ENCODE results near the gene CNTLN.
"Not testable (repeated sequence)": the region's sequence is repeated elsewhere in the genome, so short reads cannot be mapped to it uniquely, and the experiment has no call there.

Gene CNTLN

DNA sequence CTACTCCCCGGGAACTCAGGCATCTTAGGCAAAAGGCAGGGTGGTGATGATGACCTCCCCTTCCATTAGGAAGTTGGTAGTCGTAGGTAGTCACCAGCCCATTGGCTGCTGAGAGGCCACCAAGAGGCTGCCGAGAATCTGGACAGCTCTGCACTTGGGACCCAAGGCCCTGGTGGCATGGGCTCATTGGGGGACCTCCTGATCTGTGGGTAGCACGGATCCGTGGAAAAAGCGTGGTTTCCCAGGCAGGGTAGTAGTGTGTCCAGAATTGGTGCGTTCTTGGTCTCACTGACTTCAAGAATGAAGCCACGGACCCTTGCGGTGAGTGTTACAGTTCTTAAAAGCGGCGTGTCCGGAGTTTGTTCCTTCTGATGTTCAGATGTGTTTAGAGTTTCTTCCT lies 158.8 kb downstream of the CNTLN start:
- no peak for DNase-seq

DNA sequence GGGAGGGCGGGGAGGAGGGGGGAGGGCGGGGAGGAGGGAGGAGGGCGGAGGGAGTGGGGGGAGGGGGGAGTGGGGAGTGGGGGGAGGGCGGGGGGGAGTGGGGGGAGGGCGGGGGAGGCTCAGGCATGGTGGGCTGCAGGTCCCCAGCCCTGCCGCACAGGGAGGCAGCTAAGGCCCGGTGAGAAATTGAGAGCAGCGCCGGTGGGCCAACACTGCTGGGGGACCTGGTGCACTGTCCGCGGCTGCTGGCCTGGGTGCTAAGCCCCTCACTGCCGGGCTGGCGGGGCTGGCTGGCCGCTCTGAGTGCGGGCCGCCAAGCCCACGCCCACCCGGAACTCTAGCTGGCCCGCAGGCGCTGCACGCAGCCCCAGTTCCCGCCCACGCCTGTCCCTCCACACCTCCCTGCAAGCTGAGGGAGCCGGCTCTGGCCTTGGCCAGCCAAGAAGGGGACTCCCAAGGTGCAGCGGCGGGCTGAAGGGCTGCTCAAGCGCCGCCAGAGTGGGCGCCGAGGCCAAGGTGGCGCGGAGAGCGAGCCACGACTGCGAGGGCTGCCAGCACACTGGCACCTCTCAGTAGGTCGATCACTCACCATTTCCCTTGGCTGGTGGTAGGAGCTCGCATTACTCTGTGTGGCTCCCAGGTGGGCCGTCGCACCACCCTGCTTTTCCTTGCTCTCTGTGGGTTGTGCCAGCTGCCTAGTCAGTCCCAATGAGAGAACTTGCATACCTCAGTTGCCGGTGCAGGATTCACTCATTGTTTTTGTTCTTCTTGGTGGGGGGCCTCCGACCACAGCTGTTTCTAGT lies 160.2 kb downstream of the CNTLN start:
- DNase-seq: no peak

DNA sequence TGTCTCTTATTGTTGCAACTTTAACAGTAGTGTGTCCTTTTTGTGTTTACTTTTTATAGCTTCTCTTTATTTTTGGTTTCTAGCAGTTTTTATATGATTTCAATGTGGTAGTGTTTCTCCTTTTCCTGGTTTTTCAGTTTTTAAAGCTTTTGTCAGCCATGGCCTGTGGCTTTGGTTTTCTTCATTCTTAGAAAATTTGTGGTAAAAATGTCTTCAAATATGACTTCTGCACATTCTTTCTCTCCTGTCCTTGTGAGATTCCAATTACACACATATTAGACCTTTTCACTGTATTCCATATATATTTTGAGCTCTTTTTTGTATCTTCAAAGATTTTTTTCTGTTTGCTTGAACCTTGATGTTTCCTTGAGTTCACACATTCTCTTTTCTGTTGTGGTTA lies 180.5 kb downstream of the CNTLN start:
- no peak for DNase-seq

DNA sequence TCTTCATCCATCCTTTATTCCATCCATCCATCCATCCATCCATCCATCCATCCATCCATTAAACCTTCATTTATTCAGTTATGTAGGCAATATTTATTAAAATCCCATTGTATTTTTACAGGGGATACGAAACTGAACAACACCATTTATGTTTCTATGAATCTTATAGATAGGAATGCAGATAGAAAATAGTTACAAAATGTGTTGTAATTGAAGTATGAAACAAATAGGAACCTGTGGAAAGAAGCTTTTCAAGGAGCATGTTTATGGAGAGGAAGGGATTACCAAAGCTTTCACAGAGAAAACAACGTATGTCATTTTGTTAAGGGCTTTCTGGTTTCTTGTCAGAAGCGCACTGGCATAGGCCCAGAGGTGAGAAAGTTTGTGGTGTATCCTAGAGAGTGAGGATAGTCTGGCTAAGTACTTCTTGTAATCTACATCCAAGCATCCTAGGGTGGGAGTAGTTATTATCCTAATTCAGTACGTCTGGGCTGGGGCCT lies 184.0 kb downstream of the CNTLN start:
- DNase-seq: no peak

DNA sequence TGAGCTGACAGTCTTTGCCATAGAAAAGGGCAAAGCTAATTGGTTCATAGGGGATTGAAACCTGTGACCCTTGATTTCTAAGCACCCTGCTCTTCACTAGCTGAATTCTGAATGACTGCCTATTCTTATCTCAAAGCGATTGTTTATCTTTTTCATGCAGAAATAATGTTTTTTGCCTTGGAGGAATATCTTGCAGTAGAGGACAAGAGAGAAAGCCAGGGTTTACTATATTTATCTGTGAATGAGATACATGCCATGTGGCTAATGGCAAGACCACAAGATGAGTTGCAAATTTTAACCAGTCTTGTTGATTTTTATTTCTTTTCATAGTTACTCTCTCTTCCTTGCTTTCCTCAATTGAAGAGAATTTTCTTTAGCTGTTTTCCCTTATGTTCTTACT lies 185.0 kb downstream of the CNTLN start:
- no peak for DNase-seq

DNA sequence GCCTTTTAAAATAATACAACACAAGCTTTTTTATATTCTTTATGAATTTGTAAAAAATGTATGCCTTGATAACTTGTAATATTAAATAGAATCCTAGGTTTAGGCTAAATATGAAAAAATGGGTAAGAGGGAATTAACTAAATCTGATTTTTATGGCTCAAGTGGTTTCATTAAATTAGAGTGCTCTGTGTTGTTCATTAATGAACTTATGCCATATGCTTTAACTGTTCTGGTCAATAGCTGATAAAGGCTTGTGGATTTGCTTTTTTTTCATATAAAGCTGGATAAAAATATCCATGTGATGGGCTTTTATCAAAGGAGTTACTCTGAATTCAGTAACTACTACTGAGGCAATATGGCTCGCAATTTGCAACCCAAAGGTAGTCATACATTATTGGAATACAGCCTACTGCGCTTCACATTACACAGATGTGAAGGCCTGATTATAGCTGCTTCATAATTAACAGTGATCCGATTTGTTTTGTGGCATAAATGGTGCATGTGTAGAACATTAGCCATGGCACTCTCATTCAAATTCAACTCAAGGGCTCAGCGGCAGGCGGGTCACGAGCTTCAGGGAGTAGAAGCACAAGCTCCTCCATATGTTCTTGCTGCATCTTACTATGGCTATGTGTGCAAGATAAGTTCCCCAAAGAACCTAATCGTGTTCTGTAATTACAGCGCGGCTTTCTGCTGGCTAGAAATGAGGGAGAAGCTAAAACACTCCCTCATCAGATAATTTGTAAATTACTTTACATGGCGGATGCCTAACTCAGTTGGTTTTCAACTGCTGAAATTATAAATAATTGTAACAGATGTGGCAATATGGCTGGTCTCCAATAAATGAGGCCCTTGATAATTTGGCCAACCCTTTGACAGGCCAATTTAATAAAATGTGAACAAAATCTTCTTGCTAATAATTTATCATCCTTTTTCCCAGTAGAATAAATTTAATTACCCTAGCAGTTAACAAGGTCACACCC lies 188.3 kb downstream of the CNTLN start:
- DNase-seq: no peak

DNA sequence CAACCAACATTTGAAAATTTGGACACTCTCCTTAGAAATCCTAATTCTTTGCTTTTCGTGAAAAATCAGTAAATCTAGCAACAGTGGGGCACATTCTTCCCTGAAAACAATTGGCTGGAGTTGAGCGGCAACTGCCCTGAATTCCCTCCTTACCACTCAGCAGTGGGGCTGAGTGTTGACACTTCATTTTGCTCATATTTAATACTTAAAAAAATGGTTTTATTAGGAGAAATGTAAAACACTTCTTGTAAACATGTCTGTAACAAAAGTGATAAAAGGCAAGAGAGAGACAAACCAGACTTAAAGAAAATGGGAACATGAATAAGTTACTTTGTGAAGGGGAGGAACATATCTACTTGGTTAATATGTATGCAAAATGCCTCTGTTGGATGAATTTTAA lies 193.5 kb downstream of the CNTLN start:
- DNase-seq: no peak

DNA sequence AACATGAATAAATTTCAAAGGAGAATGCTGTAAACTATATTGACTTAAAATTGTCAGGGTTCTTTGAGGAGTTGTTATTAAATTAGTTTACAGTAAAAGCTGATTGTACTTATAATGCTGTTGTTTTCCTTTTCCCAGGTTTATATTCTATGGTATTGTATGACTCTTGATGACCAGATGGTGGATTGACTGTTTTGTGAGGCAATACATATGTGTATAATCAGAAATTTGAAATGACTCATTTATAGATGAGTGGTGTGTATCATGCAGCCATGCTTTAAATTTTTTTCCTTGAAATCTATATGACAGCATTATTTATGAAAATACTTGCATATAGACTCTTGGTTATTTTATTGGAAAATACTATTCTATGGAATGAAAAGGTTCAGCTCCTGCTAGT lies 195.3 kb downstream of the CNTLN start:
- no peak for DNase-seq

DNA sequence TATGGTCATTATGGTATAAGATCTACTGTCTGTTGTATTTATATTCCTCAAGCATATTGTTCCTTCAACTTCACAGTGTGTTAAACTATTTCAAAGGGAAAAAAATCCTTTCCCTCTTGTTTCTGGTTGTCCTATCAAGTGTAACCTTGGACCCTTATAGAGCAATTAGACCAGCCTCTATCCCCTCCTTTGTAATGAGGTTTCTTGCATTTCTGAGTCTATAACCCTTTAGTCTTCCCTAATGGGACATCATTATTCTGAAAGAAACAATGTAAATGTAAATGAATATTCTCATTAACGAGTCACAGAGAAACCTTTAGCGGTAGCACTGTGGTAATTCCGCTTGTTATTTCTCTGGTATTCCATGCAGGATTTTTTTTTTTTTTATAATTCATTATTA lies 197.3 kb downstream of the CNTLN start:
- DNase-seq: no peak

DNA sequence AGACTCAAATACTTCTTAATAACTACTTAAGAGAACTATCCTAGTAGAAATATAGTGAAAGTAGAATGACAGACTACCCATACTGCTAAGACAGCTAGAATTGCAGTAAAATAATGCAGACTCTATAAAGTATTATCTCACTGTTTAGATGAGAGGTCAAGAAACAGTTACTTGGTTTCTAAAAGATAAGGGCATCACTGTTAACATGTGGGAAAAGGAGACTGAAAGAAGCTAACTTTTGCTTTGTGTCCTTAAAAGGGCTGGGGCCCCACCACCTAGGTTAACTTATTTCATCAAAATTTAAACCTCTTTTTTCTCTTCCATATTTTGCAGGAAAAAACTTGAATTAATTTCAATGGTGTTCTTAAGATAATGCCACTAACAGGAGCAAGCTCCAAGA lies 204.3 kb downstream of the CNTLN start:
- no peak for DNase-seq

DNA sequence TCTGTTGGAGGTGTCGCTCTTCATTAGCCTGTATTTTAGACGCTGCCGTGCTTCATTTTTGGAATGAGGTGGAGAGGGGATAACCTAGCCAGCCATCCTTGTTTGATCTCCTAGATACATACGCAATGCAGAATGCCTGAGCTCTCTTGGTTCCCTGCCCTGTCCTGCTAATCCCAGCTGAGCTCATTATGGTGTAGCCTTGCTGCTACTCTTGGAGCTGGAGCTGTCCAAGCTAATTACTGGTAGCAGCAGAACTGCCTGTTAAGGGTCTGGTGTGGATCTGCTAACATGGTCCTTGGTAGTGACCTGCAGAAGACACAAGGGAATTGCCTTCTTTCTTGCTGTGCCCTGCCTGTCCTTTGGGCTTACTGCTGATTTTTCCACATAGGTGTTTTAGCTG lies 207.9 kb downstream of the CNTLN start:
- no peak for DNase-seq

DNA sequence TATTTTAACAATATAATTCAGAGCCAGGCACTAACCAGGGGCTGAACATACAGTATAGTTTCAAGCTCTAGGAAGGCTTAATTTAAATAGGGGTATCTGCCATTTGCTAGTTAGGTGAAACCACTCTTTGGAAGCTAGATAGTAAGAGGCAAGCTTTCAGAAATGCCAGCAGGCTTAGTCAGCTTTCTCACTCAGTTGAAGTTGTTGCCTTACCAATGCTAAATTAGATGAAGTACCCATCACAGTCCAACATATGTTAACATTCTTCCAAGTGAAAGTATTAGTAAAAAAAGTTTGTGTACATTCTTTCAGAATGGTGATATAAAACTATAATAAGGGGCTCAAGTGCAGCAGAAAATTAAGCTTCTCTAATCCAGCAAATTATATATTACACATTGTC lies 215.0 kb downstream of the CNTLN start:
- DNase-seq: no peak

DNA sequence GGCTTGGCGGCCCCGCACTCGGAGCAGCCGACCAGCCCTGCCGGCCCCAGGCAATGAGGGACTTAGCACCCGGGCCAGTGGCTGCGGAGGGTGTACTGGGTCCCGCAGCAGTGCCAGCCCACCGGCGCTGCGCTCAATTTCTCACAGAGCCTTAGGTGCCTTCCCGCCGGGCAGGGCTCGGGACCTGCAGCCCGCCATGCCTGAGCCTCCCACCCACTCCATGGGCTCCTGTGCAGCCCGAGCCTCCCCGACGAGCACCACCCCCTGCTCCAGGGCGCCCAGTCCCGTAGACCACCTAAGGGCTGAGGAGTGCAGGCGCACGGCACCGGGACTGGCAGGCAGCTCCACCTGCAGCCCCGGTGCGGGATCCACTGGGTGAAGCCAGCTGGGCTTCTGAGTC lies 219.2 kb downstream of the CNTLN start:
- not testable (repeated sequence) for DNase-seq

DNA sequence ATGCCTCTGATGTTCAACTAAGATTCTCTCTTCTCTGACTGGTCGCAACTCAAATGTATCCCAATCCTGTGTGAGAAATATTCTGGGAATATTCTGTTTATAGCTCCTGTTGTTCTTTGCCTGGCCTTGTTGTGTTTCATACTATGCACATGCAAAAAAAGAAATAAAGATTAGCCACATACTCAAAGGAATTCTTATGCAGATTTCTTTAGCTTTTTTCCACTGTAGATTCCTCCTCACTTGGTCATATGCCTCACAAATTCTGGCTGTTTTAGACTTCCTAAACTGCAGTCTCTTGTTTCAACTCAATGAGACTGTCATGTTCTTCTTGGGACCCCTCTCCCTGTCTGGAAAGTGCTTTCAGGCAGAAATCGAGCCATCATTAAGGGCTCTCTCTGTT lies 226.5 kb downstream of the CNTLN start:
- no peak for DNase-seq

DNA sequence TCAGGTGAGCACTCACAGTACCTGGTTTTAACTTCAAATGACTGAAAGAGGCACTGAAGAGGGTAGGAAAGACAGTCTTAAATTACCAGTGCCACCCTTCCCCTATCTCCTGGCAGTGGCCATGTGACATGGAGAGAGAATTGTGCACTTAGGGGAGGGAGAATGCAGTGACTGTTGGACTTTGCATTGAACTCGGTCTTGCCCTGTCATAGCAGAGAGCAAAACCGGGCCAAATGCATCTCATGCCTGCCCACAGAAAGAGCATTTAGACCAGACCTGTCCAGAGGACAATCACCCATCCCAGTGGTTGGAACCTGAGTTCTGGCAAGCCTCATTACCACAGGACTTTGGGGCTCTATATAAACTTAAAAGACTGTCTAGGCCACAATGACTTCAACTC lies 232.2 kb downstream of the CNTLN start:
- DNase-seq: no peak

DNA sequence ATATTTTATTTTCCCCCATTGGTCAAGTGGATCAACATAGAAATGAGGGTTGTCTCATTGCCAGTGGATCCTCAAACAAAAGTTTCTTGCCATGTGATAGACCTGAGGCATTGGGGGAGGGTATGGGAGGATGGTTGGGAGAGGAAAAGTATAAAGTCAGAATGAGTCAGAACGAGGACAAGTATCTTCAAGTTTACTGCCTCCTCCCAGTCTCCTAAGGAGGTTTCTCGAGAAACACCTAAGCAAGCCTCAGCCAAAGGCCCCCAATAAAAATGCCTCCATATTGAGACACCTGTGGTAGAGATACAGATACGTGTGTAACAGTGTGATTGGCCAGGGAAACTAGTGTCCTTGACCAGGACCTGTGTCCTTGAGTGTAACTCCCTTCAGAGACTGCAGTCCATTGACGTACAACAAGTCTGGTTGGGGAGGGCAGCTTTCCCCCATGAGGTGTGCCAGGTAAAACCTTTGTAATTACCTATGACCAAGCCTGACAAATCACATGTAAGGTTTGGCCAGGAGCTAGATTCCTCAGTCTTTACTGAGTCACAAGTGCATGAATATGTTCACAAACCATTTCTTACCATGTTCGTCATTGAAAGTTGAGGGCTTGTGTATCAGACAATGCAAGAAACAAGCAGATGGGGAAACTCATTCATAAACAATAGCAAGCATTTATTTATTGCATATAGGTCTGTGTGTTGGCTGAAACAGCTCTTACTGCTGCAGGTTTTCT lies 245.5 kb downstream of the CNTLN start:
- DNase-seq: no peak

DNA sequence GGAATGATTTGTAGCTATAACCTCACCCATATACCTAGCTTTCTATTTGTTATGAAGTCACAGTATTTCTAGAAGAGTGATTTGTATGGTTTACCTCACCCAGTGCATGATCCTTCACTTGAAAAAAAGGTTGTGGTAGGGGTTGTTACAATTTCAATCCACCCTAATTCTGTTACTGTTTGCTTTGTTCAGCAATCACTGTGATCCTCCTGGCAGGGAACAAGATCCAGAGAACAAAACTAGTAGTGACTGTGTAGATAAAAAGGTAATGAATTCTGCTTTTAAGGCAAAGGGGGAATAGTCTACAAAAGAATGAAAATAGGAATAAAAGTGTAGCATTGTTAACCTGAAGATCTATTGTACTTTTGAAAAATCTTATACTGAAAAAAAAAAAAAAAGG lies 252.7 kb downstream of the CNTLN start:
- DNase-seq: no peak

DNA sequence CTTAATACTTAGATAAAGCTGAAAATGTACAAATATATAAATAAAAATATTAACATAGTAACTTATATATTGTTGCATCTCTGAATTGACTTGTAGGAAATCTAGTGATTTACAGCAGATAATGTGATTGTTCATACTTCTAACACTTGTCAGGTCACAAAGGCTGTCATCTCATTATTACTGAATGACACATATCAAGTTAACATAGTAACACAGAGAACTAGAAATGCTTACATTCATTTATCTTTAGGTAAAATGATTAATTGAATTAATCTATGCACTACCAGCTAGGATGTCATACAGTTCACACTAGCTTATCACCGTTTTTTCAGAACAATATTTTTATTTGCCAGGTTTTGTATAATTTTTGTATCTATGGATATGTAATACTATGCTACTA lies 254.2 kb downstream of the CNTLN start:
- DNase-seq: no peak

DNA sequence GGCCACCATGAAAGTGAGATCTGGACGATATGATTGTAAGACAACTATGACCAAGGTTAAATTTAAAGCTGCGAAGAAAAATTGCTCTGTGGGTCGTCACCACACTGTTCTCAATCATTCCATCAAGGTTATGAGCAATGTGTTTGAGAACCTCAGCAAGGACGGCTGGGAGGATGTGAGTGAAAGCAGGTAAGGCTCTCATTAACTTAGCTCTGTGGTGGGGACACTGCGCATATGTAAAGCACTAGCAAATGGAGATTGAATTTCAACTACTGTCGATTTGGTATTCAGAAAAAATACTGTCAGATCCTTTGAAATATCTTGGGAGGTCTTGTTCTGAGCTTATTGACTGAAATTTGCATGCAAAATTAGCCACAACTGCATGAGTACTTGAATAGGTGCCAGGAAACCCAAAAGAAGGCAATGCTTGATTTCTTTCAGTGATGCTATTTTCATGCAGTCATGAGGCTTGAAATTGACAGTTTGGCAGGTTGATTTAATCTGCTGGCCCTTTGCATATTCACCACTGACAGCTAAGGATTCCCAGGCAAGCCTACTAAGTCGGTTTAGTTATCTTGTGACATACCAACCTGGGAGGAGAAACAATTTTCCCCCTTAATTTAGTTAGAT lies 260.2 kb downstream of the CNTLN start:
- no peak for DNase-seq

DNA sequence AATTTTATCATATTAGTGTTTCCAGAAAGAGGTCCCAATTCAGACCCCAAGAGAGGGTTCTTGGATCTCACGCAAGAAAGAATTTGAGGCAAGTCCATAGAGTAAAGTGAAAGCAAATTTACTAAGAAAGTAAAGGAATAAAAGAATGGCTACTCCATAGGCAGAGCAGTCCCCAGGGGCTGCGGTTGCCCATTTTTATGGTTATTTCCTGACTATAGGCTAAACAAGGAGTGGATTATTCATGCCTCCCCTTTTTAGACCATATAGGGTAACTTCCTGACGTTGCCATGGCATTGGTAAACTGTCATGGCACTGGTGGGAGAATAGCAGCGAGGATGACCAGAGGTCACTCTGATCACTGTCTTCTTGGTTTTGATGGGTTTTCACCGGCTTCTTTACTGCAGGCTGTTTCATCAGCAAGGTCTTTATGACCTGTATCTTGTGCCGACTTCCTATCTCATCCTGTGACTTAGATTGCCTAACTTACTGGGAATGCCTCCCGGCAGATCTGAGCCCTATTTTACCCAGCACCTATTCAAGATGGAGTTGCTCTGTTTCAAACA lies 262.4 kb downstream of the CNTLN start:
- not testable (repeated sequence) for DNase-seq

DNA sequence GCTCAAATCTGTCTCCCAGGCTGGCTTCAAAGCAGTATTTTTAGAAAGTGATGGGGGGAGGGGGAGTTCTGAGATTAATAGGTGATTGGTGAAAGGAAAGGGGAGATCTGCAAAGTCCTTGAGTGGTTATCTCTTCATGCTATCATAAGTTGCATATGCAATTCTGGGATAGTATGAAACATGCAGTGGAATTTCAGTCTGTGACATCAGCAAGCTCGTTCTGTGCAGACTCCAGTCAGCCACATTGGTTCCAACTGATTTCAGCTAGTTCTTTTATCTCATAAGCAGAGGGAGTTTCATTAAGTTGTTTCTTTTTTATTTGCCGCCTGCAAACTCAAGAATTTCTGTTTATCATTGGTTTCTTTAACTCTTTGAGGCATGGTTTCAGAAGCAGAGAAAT lies 263.5 kb downstream of the CNTLN start:
- DNase-seq: no peak

Measured in hypothalamus (tissue), 51 donors.